Posterior cingulate gyrus (tissue), 11 donors: Measurements from ENCODE around the gene DNAH5.

Experiments used
- DNase-seq, 10 donors: peaks; one replicate each; pipeline versions ENCODE4 v3.0.0 to v3.0.0-alpha.2; 2020 to 2021; ENCODE audit warnings: mixed read lengths in 3 of 10
- intact Hi-C: fragments of 100-400 bp; cut with DNase I; formaldehyde crosslinking; loops from one replicate; pipeline ENCODE4 v1.15.1; 2023

DNAH5 gene

DNA sequence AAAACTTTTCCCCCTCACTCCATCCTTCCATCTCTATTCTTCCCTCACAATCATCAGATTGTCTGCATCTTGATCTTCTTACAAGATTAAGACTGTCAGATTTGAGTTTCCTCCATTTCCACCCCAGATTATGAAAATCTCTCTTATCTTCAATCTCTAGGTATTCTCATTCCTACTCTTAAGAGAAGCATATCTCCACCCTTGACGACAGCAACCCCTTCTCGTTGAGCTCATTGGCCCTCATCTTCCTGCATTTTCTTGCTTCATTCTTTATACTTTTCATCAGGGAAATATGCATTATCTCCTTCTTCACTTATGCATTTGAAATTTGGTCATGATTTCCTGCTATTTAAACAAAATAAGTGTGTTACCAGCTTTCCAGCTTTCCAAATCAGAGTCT, 301.3 kb downstream of the DNAH5 start:
- DNase-seq: no peak
- intact Hi-C loops: no loop called here
